ENCODE measurements around the gene LMNTD2.

GRCh38 chr11:563812-564578, 3.5 kb upstream of the LMNTD2 start:
- TF ChIP-seq, protein P1, sequence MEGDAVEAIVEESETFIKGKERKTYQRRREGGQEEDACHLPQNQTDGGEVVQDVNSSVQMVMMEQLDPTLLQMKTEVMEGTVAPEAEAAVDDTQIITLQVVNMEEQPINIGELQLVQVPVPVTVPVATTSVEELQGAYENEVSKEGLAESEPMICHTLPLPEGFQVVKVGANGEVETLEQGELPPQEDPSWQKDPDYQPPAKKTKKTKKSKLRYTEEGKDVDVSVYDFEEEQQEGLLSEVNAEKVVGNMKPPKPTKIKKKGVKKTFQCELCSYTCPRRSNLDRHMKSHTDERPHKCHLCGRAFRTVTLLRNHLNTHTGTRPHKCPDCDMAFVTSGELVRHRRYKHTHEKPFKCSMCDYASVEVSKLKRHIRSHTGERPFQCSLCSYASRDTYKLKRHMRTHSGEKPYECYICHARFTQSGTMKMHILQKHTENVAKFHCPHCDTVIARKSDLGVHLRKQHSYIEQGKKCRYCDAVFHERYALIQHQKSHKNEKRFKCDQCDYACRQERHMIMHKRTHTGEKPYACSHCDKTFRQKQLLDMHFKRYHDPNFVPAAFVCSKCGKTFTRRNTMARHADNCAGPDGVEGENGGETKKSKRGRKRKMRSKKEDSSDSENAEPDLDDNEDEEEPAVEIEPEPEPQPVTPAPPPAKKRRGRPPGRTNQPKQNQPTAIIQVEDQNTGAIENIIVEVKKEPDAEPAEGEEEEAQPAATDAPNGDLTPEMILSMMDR (IDR thresholded peaks at IDR 0.05; ENCODE audit: insufficient read depth, low read length, poor library complexity, severe bottlenecking): no peak
- no peak for TF ChIP-seq EZH2phosphoT487 (conservative IDR thresholded peaks at IDR 0.05; ENCODE audit: low read length)
